ENCODE results near the gene JAM3.

DNA sequence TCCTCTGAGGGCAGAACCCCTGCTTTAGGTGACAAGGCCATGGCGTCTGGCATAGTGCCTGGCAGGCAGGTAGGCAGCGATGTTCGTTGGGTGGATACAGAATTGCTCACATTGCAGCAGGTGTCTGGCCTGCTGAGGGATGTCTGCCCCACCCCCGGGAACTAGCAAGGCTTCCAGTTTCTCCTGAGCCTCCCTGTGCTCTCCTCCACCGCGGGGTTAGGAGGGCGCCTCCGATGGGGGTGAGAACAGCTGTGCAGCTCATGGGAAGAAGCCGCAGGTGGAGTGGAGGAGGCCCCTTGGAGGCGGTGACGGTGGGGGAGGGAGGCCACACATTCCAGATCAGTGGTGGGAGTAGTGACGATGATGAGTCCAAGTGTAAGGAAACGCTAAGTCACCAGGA lies 48.3 kb upstream of the JAM3 start:
- no peak for TF ChIP-seq POLR2A (IDR thresholded peaks at IDR 0.05)
- TF ChIP-seq, protein P1, sequence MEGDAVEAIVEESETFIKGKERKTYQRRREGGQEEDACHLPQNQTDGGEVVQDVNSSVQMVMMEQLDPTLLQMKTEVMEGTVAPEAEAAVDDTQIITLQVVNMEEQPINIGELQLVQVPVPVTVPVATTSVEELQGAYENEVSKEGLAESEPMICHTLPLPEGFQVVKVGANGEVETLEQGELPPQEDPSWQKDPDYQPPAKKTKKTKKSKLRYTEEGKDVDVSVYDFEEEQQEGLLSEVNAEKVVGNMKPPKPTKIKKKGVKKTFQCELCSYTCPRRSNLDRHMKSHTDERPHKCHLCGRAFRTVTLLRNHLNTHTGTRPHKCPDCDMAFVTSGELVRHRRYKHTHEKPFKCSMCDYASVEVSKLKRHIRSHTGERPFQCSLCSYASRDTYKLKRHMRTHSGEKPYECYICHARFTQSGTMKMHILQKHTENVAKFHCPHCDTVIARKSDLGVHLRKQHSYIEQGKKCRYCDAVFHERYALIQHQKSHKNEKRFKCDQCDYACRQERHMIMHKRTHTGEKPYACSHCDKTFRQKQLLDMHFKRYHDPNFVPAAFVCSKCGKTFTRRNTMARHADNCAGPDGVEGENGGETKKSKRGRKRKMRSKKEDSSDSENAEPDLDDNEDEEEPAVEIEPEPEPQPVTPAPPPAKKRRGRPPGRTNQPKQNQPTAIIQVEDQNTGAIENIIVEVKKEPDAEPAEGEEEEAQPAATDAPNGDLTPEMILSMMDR (IDR thresholded peaks at IDR 0.05) = no peak

All from suprapubic skin (tissue), 3 donors.